Inferior parietal cortex (tissue), 1 donor: Measurements from ENCODE around the gene ZSCAN1.

Source experiments
- DNase-seq: peaks from one replicate; pipeline ENCODE4 v3.0.0-alpha.2; 2016; ENCODE audit errors: extremely low spot score

Gene ZSCAN1

GRCh38 chr19:58084596-58085347, 50.9 kb downstream of the ZSCAN1 start:
- no peak for DNase-seq

- DNase-seq, result no peak
These were observed 51.6 kb downstream of the ZSCAN1 start for GRCh38 chr19:58085348-58085875.

GRCh38 chr19:58086825-58087710, 53.2 kb downstream of the ZSCAN1 start:
- no peak for DNase-seq

- DNase-seq, result no peak
These were observed 54.8 kb downstream of the ZSCAN1 start for GRCh38 chr19:58088521-58089052.

- no peak for DNase-seq
These were observed 56.0 kb downstream of the ZSCAN1 start for GRCh38 chr19:58089846-58090245.

- no peak for DNase-seq
These were observed 57.6 kb downstream of the ZSCAN1 start for GRCh38 chr19:58091251-58091995.

GRCh38 chr19:58093071-58093470, 59.2 kb downstream of the ZSCAN1 start:
- no peak for DNase-seq

- DNase-seq, result no peak
These were observed 61.5 kb downstream of the ZSCAN1 start for GRCh38 chr19:58095328-58095727.

GRCh38 chr19:58096884-58097283, 63.1 kb downstream of the ZSCAN1 start:
- DNase-seq, result no peak

- no peak for DNase-seq
These were observed 63.5 kb downstream of the ZSCAN1 start for GRCh38 chr19:58097349-58097748.

GRCh38 chr19:58097781-58098681, 64.2 kb downstream of the ZSCAN1 start, which contains the start of gene ZSCAN18:
Gene ZSCAN18, minus strand, starts transcription at chr19:58098231. Its CDS starts 7,964 bp downstream, at chr19:58090267.
- peak; percentile 98 for DNase-seq

GRCh38 chr19:58098682-58098998, 64.8 kb downstream of the ZSCAN1 start:
- DNase-seq, result no peak
